ENCODE results near the gene SLC41A3.

SLC41A3 gene

DNA sequence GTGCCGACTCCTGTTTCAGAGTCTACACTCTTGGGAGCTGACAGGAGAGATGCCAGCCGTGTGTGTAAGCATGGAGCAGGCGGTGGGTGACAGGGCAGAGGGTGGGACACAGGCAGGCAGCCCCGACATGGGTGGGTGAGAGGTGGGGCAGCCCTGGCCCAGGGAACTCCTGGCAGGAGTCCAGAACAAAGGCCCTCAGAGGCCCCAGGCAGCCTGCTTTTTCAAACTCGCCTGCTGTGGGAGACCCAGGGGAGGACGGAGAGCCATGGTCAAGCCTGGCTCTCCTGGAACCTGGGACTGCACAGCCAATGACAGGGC lies 29.3 kb upstream of the SLC41A3 start:
- Histone ChIP-seq H3K36me3 (ENCODE audit: control insufficient read depth in 2 of 2, insufficient read depth in 1 of 2, low read length in 2 of 2) (no peaks in the 10 kb centered on the region), H3K4me3 (ENCODE audit: low read depth, low read length) (no peak overlapping the region), H3K4me1 (ENCODE audit: control insufficient read depth, insufficient read depth, low read length) (no peaks in the 10 kb centered on the region), H3K9me3 (ENCODE audit: control insufficient read depth, insufficient read depth, low read depth, low read length) (no peaks in the 10 kb centered on the region), H3K27ac (ENCODE audit: extremely low read depth, low read depth, low read length) (no peak overlapping the region)
- no peak for TF ChIP-seq ZNF266 (tag by site-specific recombination; IDR thresholded peaks at IDR 0.05; ENCODE audit: low read depth)
- no peak for TF ChIP-seq ZSCAN16 (tag by site-specific recombination; IDR thresholded peaks at IDR 0.05)
- no peak for TF ChIP-seq ZNF596 (tag by site-specific recombination; IDR thresholded peaks at IDR 0.05)
- peak; percentile 58 for TF ChIP-seq KLF1 (tag by site-specific recombination; IDR thresholded peaks at IDR 0.05)
- no peak for TF ChIP-seq GLIS1 (tag by site-specific recombination; IDR thresholded peaks at IDR 0.05)
- TF ChIP-seq EGR2 (tag by site-specific recombination; IDR thresholded peaks at IDR 0.05; ENCODE audit: low read depth) = peak; percentile 9; the same call in 1 of the 2 replicates
- ChIA-PET CTCF (no interaction called here), POLR2A (no interaction called here)

DNA sequence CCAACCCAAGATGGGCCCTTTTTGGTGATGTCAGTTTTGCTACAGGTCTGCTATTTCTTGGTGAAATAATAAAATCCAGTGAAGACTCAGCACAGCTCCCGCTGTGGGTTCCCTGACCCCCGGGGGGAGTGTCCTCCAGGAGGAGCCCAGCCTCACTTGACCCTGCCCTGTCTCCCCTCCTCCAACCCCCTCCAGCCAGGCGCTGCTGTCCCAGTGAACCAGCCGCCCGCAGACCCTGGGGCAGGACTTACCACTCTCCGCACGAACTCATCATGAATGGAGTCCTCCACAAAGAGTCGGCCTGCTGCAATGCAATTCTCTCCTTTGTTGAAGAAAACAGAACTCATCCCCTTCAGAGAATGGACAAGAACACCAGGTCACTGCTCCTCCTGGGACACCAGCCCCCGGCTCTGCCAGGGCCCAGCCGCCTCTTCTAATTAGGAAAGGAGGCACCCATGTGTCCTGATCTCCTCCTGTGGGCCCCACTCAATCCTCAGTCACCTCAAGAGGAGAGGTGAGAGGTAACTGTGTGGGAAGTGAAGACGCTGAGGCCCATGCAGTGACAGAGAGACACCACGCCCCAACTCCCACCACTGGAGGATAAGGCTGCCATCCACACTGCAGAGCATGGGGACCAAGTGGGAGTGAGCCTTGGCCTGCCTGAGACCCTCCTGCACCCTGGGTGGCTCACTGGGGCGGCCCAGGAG lies 28.8 kb upstream of the SLC41A3 start:
- Histone ChIP-seq H3K4me3 (ENCODE audit: low read depth, low read length) (no peak overlapping the region), H3K4me1 (ENCODE audit: control insufficient read depth, insufficient read depth, low read length) (no peaks in the 10 kb centered on the region), H3K27ac (ENCODE audit: extremely low read depth, low read depth, low read length) (no peak overlapping the region), H3K9me3 (ENCODE audit: control insufficient read depth, insufficient read depth, low read depth, low read length) (no peaks in the 10 kb centered on the region), H3K36me3 (ENCODE audit: control insufficient read depth in 2 of 2, insufficient read depth in 1 of 2, low read length in 2 of 2) (no peaks in the 10 kb centered on the region)
- no peak for TF ChIP-seq ZFP37 (tag by site-specific recombination; IDR thresholded peaks at IDR 0.05)
- peak; percentile 52 for TF ChIP-seq ZFHX2 (tag by site-specific recombination; conservative IDR thresholded peaks at IDR 0.05)
- TF ChIP-seq ZNF426 (tag by site-specific recombination; IDR thresholded peaks at IDR 0.05) = no peak
- TF ChIP-seq ZNF707 (tag by site-specific recombination; IDR thresholded peaks at IDR 0.05) = no peak
- TF ChIP-seq, protein P1, sequence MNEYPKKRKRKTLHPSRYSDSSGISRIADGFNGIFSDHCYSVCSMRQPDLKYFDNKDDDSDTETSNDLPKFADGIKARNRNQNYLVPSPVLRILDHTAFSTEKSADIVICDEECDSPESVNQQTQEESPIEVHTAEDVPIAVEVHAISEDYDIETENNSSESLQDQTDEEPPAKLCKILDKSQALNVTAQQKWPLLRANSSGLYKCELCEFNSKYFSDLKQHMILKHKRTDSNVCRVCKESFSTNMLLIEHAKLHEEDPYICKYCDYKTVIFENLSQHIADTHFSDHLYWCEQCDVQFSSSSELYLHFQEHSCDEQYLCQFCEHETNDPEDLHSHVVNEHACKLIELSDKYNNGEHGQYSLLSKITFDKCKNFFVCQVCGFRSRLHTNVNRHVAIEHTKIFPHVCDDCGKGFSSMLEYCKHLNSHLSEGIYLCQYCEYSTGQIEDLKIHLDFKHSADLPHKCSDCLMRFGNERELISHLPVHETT (tag by site-specific recombination; IDR thresholded peaks at IDR 0.05) = no peak
- TF ChIP-seq ZBTB7A (tag by site-specific recombination; IDR thresholded peaks at IDR 0.05; ENCODE audit: low read depth) = no peak
- peak; percentile 46 for TF ChIP-seq EGR2 (tag by site-specific recombination; IDR thresholded peaks at IDR 0.05; ENCODE audit: low read depth)
- TF ChIP-seq SETDB1 (IDR thresholded peaks at IDR 0.05; ENCODE audit: insufficient read length, low read length) = no peak
- TF ChIP-seq ZNF701 (tag by site-specific recombination; IDR thresholded peaks at IDR 0.05) = no peak
- ChIA-PET CTCF (no interaction called here), POLR2A (no interaction called here)

DNA sequence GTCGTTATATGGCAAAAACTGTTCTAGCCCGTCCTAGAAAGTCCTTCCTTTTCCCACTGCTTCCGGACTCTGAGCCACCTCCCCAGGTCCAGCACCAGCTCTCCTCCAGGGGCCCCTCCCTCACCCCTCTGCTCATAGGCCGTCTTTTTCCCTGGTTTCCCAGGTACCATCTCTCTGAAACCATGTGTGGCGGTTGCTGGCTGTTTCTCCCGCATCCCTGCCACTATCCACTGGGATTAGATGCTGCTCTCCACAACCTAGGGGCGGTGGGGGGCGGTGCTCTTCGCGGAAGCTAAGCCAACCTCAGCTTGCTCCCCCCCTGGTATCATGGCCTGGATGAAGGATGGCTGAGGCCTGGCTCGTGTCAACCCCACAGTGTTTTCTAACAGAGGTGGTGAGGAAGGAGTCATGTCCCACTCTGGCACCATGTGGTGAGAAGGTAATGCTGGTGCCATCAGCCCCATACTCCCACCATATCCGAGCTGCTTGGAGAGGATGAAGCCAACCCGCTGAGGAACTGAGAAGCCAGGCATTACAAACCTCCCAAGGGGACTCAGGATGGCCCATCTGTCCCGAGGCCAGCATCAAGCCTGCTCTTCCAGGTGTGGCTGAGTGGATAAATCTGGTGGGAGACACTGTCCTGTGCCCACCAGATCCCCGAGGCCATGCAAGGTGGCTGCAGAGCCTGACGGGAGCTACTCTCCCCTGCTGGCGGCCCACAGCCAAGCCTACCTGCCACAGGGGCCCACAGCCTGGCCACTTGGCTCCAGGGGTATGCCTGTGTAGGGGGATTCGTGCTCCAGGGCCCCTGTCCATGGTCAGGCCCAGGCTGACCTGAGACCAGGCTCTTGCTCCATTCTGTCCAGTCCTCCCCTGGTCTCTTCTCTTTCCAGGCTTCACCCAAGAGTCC lies 27.9 kb upstream of the SLC41A3 start:
- CTCF ChIA-PET = no interaction called here
- POLR2A ChIA-PET = no interaction called here
- no peak overlapping the region for H3K27ac ChIP-seq (ENCODE audit: extremely low read depth, low read depth, low read length)

DNA sequence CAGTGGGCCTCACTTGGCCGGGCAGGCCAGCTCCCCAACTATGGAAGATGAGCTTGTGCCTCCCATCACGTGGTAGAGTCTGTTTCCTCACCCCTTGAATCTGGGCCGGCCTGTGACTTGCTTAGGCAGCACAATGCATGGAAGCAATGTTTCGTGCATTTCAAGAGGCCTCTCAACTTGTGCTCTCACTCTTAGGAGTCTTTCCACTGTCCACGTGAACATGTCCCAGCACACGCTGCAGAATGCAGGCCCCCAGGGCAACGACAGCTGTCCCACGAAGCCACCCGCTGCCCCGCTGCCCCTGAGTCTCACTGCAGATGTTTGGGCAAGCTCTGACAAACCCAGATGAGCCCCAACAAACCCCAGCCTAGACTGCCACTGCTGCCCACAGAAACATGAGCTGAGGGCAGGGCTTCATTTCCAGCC lies 27.2 kb upstream of the SLC41A3 start:
- H3K4me3 ChIP-seq (ENCODE audit: low read depth, low read length) = no peak overlapping the region
- no peaks in the 10 kb centered on the region for H3K36me3 ChIP-seq (ENCODE audit: control insufficient read depth in 2 of 2, insufficient read depth in 1 of 2, low read length in 2 of 2)
- H3K9me3 ChIP-seq (ENCODE audit: control insufficient read depth, insufficient read depth, low read depth, low read length) = no peaks in the 10 kb centered on the region
- POLR2A ChIA-PET = no interaction called here
- H3K27ac ChIP-seq (ENCODE audit: extremely low read depth, low read depth, low read length) = no peak overlapping the region
- no peaks in the 10 kb centered on the region for H3K4me1 ChIP-seq (ENCODE audit: control insufficient read depth, insufficient read depth, low read length)
- CTCF ChIA-PET = interaction anchor here (0.6 kb wide), 1 partner anchor 98 kb away, joined by 3 read pairs; no protein-coding TSS in a partner anchor
- no peak for TF ChIP-seq ZSCAN16 (tag by site-specific recombination; IDR thresholded peaks at IDR 0.05)
- TF ChIP-seq ZNF354C (tag by site-specific recombination; IDR thresholded peaks at IDR 0.05; ENCODE audit: borderline replicate concordance, low read depth) = no peak
- TF ChIP-seq, protein P2, sequence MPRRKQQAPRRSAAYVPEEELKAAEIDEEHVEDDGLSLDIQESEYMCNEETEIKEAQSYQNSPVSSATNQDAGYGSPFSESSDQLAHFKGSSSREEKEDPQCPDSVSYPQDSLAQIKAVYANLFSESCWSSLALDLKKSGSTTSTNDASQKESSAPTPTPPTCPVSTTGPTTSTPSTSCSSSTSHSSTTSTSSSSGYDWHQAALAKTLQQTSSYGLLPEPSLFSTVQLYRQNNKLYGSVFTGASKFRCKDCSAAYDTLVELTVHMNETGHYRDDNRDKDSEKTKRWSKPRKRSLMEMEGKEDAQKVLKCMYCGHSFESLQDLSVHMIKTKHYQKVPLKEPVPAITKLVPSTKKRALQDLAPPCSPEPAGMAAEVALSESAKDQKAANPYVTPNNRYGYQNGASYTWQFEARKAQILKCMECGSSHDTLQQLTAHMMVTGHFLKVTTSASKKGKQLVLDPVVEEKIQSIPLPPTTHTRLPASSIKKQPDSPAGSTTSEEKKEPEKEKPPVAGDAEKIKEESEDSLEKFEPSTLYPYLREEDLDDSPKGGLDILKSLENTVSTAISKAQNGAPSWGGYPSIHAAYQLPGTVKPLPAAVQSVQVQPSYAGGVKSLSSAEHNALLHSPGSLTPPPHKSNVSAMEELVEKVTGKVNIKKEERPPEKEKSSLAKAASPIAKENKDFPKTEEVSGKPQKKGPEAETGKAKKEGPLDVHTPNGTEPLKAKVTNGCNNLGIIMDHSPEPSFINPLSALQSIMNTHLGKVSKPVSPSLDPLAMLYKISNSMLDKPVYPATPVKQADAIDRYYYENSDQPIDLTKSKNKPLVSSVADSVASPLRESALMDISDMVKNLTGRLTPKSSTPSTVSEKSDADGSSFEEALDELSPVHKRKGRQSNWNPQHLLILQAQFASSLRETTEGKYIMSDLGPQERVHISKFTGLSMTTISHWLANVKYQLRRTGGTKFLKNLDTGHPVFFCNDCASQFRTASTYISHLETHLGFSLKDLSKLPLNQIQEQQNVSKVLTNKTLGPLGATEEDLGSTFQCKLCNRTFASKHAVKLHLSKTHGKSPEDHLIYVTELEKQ (tag by site-specific recombination; IDR thresholded peaks at IDR 0.05; ENCODE audit: borderline replicate concordance) = no peak

More for the DNA sequence above, 27.9 kb upstream of the SLC41A3 start:
- TF ChIP-seq ZSCAN23 (tag by site-specific recombination; IDR thresholded peaks at IDR 0.05) (no peak), ZNF626 (tag by site-specific recombination; IDR thresholded peaks at IDR 0.05) (no peak), ZEB2 (tag by site-specific recombination; IDR thresholded peaks at IDR 0.05) (no peak), ZNF24 (tag by site-specific recombination; IDR thresholded peaks at IDR 0.05) (no peak), ZNF555 (tag by site-specific recombination; conservative IDR thresholded peaks at IDR 0.05) (no peak), GFI1B (tag by site-specific recombination; IDR thresholded peaks at IDR 0.05) (no peak)
- Histone ChIP-seq H3K36me3 (ENCODE audit: control insufficient read depth in 2 of 2, insufficient read depth in 1 of 2, low read length in 2 of 2) (no peaks in the 10 kb centered on the region), H3K4me1 (ENCODE audit: control insufficient read depth, insufficient read depth, low read length) (no peaks in the 10 kb centered on the region), H3K9me3 (ENCODE audit: control insufficient read depth, insufficient read depth, low read depth, low read length) (no peaks in the 10 kb centered on the region), H3K4me3 (ENCODE audit: low read depth, low read length) (no peak overlapping the region)

Measured in HEK293 (cell line).